Activated CD4-positive, alpha-beta T cell treated with anti-CD3 and anti-CD28 coated beads, Interleukin-2, amount 50 U/mL, for 24 hours (primary cell): ENCODE results near the gene CEP350.

Source experiments
- DNase-seq, 2 donors: peaks; one replicate each; pipeline ENCODE4 v3.0.0-alpha.2; 2020; ENCODE audit warnings: low read depth in 1 of 2, low spot score in 1 of 2

CEP350 gene

DNA sequence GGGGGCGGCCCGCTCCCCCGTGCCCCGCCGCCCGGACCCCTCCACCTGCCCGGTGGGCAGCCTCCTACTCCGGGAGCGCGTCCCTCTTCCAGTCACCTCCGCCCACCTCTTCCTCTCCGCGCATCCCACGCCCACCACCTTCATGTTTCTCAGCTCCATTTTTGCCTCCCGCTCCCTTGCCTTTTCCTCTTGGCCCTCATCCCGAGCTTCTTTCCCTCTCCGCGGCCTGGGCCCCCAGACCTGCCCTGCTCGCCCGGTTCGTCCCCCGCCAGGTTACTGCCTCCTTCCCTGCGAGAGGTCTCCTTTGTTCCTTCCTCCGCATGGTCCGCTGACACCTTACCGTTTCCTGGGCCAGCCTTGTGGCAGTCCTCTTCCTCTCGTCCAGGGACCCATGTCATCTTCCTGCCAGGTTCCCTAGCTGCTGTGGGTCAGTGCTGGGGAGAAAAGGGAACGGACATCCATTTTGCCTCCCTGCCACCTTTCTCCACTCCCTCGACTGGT, 200.6 kb downstream of the CEP350 start:
- no peak for DNase-seq

DNA sequence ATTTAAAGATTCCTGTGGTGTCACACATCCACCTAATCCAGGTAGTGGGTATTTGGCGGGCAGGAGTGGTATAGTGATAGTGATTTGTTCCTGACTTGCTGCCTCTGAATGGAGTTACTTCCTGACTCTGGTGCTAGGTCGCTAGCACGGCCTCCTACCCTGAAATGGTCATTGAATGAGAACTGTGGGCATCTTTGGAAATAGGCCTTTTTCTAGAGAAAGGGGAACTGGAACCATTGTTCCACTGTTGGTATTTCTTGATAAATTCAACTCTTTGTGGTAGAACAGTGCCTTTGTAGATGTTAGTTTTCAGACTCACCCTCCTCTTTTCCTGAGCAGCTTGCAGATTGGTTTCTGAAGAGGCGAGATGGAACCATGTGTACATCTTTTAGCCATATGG, 201.6 kb downstream of the CEP350 start:
- no peak for DNase-seq

DNA sequence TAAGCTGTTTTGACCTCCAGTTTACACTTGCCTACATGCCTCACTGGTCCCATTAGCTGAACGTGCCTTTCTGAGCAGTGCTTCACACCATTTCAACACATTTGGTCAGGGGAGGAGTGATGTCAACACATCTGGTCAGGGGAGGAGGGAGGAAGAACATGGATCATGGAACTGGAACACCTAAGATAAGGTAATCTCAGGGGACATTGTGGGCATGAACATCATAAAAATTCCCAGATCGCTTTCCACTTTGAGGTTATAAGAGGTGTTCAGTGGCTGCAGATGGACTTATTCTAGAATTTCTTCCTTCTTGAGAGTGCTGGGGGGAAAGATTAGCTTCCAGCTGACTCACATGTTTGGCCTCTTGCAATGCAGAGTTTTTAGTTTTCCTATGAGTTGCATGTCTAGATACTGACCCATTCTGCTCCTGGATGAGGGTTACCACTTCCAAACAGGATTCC, 202.1 kb downstream of the CEP350 start:
- no peak for DNase-seq

DNA sequence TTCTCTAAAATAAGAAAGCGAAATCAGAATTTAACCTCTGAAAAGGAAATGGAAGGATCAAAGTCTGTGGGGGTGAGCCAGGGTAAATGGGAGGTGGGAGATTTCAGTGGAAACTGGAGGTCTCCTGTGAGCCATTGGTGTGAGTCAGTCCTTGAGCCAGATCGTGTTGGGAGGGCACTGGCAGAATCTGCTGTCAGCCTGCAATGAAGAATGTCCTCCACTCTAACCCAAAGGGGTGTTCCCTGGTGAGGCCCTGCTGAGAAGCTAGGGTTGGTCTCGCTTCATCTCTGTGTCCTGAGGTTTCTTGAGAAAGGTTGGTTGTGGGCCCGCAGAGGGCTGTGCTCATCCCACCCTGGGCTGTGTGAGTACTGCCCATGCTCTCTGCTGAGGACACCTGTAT, 202.5 kb downstream of the CEP350 start:
- no peak for DNase-seq

DNA sequence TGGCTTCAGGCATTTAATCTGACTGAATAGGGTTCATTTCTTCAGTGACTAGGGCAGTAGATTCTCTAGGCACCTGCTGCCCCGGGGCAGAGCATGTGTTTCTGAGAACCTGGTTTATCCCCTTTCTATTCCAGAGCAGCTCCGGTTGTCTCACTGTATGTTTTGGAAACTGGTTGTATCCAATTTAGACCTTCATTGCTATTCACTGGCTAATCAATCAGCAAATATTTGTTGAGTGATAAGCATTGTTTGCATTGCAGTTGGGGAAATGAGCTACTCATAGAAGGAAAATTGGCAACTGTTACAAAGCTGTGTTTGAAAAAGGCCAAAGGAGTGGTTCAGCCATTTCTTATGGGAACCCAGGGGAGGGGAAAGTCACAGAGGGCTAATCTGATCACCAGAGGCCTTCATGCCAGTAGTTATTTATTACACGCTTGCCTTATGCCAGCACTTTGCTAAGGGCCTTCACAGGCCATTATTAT, 203.0 kb downstream of the CEP350 start:
- DNase-seq: no peak

DNA sequence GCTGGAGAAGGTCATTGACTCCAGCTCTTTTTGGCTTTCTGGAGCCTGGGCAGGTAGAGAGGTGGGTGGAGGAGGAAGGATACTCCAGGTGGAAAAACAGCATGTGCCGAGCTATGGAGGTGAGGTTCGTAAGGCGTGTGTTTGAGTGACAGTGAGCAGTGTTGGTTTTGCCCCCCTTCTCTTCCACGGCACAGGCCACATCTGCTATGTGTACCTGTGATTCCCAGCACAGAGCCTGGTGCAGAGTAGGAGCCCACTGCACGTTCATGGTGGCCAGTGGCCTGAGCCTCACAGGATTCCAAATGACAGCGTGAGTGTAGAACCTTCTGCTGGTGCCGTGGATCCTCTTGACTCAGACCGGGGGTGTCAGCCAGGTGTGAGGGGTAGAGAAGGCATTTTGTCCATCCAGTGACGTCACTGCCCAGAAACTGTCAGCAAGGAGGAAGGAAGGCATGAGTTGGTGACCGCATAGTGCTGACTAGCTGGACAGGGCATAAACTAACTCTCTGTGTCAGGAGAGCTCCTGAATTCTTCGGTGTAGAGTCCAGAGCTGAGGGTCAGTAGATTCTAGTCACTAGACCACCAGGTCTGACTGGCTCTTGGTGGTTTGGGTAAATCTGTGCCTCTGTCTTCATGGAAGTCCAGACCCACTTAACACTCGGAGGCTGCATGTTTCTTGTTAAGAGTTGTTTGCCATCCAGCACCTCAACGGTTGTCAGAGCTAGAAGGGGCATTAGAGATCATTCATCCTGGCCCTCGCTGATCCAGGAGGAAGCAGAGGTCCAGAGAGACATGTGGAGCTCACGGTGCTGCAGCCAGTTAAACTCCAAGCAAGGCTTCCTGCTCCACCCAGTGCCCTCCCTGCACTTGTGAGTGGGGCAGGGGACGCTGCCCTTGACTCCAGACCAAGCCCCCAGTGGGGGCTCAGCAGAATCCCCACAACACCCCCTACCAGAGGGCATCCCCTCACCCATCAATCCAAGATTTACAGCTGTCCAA, 203.8 kb downstream of the CEP350 start:
- DNase-seq: no peak

DNA sequence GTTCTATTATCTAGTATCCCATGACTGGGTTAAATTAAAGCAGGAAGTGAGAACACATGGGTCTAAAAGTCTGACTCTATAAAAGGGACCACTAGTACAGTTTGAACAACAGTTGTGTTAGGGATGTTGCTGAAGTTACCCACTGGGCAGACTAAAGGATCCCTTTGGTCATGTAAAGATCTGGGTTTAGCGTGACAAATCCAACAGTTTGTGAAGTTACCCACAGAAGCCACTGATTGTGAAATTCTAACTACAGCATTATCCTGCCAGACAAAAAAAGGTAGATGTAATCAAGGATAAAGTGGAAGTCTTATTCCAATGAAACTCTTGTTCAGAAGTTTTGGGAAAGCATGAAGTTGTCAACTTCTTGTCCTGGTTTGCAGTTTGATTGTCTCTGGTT, 205.7 kb downstream of the CEP350 start:
- DNase-seq: no peak

DNA sequence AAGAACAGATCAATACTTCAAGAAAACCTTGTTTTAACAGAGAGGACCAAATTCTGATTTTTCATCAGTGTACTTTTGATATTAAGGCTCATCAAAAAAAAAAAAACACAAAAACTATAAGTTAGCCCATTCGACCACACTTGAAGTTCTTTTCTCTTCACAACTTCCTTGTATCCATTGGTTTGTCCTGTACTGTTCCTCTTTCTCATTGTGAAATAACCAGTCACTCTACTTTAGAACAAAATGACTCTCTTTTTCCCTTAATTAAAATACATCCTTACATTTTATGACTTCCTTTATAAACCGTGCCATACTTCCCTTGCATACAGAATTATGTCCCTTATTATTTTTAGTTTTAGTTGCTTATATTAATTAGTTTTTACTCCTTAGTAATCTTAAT, 208.4 kb downstream of the CEP350 start:
- no peak for DNase-seq
